Measurements from ENCODE around the gene ST3GAL3. TPM values are rescaled to one million over a fixed set of nuclear protein-coding genes. Genes with fewer than 3 reads are reported as not detected.

ST3GAL3 gene
- polyA plus RNA-seq, 10 donors, result 24.3 to 40.5 (median 32.2) TPM

DNA sequence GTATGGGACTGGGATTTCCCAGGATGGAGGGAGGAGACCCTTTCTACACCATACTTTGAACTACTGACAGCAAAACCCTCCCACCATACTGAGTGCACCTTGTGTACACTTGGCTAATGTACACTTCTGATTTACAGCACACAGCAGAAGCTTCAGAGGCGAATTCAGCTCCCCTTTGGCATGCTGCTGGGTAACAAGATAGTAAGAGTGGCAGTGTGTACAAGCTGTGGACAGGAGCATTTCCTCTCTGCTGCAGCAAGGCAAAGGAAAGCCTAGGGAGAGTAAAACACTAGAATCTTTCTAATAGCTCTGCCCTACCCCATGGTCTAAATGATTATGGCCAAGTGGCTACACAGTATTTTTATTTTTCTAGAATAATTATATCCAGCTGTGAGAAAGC, 142.3 kb downstream of the ST3GAL3 start:
- DNase-seq, result no peak

DNA sequence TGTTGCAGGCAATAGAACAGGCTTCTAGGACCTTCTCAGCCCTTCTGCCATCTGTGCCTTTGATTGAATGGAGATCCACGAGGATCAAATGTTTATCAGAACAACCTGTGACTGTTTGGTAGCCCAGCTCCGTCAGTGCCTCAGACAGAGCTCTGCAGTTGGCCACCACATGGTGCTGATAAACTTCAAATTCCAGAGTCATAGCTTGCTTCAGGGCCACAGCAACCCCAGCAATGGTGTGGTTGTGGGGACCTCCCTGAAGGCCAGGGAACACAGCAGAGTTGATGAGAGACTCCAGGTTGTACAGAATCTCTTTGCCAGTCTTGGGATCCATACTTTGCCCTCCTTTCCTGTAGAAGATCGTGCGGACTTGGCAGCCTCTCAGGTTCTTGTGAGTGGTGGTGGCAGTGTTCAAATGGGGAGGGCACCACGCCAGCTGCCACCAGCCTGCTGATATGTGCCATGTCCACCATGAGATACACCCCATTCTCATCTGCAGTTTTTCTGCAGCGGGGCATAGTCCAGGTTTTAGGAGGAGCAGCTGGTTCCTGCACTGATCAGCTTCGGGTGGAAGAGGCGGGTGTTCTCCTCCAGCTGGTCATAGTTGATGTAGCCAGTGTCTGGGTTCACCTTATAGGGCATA, 143.4 kb downstream of the ST3GAL3 start:
- DNase-seq, result no peak

DNA sequence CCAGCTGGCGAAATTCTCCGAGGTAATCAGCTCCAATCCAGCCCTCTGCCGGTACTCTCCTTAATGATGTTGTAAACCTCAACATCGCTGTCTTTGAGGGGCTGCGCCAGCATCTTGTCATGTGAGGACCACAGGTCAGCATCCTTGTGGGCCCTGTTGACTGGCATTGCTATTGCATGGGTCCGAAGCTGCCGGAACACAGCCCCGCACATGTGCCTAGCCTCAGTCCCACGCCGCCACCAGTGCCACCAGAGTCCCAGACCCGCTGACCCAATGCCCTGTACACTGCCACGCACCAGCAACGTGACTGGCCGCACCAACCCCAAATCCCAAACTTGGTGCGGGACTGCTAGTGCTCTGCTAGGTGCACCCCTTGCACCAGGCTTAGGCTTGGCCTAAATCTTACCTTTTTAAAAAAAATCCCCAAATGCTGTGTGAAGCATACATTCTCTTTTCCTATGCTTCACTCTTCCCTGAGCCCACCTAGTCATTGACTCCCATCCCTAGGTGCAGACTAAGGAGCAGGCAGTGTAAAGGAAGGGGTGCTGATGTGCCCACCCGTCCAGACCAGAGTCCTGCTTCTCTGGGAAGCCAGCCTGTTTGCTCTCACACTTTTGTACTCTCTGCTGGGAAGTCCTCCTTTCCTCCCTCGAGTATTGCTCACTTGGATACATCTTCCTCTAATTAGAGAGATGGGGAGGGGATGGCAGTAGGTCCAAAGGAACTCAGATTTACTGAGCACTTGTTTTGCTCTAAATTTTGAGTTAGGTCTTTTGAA, 144.4 kb downstream of the ST3GAL3 start:
- no peak for DNase-seq

DNA sequence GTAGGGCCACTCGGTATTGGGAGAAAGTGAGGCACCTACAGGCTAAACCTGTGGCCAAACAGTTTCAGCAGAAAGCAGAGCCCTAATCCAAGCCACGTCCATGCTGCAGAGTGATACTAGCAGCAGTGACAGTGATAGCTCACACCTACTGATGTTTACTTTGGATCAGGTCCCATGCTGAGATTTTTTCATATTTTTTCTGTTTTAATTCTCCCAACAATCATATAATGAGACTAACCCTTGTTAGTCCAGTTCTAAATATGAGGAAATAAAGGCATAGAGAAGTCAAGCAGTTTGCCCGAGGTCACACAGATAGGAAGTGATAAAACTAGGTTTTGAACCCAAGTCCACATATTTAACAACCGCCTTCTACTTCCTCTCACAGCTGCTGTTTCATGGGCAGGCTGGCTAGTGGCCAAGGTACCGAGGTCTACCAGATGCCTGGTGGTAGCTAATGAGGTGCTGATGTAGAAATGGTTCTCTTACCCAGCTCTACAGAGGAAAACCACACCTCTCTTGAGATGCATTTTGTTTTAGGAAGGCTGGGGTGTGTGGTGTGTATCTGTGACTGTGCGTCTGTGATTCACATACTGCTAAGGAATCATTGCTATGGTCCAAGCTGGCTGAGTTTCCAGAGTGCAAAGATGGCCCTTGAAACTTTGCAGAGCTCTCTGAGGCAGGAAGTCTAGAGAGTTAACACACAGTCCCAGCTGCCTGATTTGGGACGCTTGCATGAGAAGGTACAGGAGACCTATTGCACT, 146.0 kb downstream of the ST3GAL3 start:
- DNase-seq, result peak in 2 of 3 donors; percentile 33 to 63

DNA sequence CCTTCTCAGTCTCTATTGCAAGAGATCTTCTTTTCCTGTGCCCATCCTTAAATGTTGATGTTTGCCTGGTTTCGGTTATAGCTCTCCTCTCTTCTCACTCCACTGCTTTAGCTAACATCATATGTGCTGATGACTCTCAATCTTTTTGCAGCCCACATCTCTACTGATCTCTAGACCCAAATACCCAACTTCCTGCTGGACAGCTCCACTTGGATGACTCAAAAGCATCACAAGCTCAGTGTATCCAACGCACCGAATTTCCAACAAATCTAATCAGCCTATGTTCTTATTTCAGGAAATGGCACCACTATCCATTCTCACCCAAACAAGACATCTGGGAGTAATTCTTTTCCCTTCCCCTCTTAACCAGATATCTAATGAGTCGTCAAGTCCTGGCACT, 147.1 kb downstream of the ST3GAL3 start:
- DNase-seq, result no peak

DNA sequence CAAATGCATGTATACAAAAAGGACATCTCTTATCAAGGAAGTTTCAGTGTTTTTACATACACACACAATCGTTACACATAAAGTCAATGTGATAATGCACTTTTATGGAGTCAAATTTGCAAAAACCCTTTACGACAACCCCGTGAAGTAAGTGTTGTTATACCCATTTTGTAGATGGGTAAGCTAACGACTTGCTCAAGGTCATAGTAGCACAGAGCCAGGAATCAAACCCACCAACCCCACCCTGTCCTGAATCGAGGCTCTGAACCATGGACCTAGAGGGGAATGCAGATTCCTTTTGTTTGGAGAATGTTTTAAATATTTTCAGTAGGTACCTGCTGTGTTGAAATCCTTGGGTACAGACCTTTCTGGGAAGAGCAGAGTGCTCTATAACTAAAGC, 148.9 kb downstream of the ST3GAL3 start:
- DNase-seq, result no peak

DNA sequence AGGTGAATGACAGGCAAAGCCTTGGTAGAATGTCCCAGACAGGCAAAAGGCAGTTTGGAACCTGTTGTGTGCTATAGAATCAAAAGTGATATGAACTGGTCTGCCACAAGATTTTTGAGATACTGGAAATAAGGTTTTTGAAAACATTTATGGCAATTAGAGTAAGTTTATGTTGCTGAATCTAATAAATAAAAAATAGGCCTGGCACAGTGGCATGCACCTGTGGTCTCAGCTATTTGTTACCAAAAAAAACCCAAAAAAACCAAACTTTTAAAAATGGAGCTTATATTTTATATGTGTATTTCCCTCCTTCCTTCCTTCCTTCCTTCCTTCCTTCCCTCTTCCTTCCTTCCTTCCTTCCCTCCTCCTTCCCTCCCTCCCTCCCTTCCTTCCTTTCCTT, 149.8 kb downstream of the ST3GAL3 start:
- DNase-seq, result no peak

DNA sequence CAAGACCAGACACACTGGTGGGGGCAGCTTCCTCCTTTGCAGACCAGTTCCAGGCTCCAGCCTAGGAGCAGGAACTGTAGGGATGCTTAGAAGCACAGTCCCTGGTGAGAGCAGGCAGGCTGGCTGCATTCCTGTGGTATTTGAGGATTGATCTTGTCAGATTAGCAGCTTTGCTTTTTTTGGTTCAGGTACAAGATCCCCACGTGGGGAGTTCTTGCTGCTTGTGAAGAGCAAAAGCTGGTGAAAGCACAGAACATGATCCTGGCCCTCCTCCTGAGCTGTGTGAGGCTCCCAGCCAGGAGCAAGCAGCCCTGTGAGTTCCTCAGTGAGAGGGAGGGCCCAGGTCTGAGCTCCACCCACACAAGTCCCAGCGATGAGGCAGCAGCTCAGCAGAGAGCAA, 151.0 kb downstream of the ST3GAL3 start:
- DNase-seq, result peak in 2 of 3 donors; percentile 42 to 96

DNA sequence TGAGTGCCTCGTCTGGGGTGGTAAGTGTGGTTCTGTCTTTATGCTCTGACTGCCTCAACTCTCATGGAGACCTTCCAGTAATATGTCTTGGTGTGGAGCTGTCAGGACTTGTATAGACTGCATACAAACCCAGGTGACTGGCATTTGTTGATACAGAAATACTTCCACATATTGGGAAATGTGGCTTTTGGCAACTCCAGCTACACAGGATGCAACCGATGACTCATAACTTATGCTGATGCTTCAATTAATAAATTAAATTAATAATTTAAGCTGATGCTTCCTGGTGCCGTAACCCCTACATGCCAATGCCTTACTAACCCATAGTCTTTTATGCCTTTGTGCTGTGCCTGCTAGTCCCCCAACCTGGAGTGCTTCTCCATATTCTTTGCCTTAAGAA, 154.0 kb downstream of the ST3GAL3 start:
- DNase-seq, result no peak

DNA sequence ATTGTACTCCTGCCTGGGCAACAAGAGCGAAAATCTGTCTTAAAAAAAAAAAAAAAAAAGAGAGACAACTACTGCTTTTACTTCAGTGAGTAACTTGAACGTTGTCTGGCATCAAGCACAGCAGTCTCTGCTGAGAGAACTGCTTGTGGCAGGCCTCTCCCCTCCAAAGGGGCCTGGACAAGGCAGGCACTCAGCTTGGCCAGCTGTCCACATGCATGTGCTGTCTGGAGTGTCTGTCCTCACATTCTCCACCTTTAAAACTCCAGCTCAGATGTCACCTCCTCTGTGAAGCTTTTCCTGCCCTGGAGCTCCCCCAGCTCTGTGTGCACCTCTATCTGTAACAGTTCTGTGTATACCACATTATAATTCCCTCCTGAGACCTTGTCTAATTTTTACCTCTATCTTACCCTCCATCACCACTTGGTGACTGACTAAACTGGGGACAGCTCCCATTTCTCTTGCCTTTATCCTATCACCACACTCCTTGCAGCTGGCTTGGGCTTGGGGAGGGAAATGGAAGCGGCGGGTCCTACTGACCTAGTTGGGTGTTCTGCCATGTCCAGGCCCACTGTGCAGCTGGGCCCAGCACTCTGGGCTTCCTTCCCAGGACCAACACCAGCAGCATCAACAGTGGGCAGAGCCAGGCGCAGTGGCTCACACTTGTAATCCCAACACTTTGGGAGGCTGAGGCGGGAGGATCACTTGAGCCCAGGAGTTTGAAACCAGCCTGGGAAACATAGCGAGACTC, 154.8 kb downstream of the ST3GAL3 start:
- DNase-seq, result peak; percentile 26 to 46 (median 31)

DNA sequence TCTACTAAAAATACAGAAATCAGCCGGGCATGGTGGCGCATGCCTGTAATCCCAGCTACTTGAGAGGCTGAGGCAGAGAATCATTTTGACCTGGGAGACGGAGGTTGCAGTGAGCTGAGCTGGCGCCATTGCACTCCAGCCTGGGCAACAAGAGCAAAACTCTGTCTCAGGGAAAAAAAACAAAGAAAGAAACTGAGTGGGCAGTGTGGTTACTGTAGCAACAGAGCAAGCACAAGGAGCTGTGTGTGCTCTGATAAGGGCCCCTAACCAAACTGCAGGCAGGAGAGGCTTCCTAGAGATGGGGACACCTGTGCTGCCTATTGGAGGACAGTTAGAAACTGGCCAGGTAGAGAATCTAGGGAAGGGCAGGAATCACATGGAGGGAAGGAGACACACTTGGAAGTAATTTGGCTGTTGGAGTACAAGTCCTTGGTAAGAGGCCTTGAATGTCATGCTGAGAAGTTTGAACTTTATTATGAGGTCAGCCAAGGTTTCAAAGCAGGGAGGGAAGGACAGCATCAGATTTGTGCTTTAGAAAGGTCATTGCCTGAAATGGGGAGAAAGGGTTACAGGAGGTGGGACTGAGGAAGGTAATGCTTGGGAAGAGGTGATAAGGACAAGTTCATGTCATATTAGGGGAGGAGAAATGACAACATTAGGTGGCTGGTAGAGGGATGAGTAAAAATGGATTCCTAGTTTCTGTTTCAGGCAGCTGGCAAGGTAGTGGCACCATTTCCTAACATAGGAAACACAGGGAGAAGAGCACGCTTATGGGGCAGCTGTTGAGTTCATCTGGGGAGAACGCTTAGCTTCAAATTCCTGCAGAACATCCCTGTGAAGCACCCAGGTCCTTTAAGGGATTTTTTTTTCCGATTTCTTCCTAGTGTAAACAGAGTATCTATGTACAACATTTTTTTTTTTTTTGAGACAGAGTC, 157.0 kb downstream of the ST3GAL3 start:
- DNase-seq, result no peak

DNA sequence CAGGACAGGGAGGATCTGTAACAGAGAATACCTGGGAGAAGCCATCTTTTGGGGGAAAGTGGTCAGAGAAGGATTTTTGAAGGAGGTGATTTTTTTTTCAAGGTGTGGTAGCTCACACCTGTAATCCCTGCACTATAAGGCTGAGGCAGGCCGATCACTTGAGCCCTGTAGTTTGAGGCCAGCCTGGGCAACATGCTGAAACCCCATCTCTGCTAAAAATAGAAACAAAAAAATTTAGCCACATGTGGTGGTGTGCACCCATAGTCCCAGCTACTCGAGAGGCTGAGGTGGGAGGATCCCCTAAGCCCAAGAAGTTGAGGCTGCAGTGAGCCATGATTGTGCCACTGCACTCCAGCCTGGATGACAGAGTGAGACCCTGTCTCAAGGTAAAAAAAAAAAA, 158.9 kb downstream of the ST3GAL3 start:
- DNase-seq, result no peak

DNA sequence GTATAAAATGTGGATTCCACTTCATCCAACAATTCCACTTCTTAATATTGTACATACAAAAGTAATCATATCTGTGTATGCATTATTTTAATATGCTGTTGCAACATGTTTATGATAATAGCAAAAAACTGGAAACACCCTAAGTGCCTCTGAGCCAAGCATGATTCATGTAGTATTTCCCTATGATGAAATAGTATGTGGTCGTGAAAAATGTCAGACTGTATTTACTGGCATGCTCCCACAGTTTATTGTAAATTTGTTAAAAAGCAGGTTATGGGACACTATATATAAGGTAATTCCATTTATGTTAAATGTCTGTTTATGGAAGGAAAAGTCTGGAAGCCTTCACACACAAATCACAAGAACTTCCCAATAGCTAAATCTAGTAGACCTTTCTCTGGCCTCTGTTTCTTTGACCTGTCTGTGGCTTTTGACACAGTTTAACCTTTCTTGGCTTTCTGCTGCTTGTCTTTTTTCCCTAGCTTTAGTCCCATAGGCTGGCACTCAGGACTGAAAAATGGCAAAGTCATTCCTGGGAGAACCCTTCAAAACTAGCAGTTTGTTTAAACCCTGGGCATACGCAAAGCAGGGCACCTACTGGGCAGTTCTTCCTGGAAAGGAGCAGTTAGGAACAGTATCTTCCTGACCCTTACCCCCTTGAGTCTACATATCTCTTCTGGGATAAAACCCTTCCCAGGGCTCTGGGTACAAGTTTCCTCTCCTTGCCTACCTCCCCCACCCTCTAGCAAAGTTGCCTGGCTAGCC, 160.8 kb downstream of the ST3GAL3 start:
- DNase-seq, result no peak

DNA sequence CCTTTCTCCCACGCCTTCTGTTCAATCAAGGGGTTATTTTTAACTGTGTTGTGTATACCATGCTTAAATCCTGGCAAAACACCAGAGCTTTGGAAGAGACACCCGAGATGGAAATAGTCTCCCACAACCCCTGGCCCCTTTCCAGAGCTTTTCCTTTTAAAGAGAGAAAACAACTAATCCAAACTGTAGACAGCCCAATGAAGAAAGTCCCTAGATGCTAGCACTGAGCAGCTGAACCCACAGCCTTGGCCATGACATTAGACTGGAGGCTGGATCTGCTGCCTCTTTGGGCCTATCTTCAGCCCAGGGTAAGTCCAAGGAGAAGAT, 161.4 kb downstream of the ST3GAL3 start:
- DNase-seq, result peak; percentile 71 to 87 (median 72)

DNA sequence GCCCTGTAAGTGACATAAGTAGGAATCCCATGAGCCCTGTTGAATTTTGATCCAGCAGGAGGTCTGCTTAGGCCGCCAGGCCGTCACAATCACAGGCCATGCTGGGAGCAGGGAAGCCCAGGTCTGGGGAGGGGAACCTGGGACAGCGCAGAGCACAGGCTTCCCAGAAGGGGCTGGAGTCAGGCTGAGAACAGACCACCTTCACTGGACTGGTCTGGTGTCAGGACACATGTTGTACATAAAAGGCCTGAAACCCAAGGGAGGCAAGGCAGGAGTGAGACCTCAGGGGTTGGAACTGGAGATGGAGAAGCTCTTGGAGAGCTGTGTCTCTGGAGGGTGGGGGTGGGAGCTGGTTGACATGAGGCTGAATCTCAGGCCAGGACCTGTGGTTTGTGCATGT, 163.0 kb downstream of the ST3GAL3 start:
- no peak for DNase-seq

DNA sequence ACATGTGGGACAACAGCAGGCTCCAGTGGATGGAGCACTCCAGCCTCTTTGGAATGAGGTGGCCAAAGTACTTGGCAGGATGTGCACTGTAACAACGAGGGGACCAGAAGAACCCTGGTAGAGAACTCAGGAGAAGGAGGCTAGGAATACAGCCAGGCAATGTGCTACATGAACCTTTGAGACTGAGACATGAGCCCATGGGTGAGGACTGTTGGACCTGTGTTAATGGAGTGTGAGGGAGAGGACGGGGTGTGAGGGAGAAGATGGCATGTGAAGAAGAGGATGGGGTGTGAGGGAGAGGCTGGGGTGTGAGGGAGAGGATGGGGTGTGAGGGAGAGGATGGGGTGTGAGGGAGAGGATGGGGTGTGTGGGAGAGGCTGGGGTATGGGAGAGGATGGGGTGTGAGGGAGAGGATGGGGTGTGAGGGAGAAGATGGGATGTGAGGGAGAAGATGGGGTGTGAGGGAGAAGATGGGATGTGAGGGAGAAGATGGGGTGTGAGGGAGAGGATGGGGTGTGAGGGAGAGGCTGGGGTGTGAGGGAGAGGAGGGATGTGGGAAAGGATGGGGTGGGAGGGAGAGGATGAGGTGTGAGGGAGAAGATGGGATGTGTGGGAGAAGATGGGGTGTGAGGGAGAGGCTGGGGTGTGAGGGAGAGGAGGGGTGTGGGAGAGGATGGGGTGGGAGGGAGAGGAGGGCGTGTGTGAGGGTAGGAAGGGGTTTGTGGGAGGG, 164.0 kb downstream of the ST3GAL3 start:
- DNase-seq, result no peak

DNA sequence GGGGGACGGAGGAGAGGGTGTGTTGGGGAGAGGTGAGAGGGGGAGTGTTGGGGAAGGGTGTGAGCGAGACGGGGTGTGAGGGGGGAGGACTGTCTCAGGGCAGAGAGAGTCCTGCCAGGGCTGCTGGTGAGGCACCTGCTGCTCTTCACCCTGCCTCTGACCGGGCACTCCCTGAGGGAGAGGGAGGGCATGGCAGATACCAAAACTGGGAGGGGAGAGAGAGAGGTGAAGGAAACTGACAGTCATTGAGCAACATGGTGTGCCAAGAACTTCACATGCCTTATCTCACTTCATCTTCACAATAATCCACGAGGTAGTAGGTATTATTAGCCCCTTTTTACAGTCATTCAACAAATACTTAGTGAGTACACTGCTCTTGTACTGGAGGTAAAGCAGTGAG, 164.9 kb downstream of the ST3GAL3 start:
- no peak for DNase-seq

DNA sequence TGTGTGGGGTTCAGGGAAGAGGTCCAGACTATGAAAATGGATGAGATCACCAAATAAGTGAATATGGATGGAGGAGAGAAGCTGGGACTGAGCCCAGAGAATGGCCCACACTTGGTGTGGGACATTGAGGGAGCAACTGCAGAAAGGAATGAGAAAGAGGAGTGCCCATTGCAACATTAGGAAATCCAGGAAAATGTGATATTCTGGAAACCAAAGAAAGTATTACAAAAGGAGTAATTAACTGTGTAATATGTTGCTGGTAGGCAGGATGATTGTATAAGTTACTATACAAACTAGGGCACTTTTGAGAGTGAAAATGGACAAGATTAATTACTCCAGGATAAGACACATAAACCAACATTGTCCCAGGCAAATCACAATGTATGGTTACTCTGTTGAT, 166.5 kb downstream of the ST3GAL3 start:
- DNase-seq, result no peak

DNA sequence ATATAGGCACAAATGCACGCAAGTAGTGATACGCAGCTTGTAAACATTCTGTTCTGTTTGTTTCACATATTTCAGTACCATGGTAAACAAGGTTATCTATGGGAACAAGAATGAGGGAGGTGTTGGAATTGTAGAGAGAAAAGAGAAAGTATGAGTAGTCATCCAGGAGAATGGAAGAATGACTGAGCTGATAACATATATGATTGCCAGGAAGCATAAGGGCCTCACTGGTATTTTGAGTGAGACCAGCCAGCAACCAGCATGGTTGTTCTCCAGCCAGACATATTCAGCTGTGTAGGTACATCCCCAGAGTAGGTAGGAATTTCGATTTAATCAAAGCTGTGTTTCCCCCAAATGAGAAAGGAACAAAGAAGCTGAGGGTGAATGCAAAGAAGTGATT, 167.4 kb downstream of the ST3GAL3 start:
- DNase-seq, result no peak

DNA sequence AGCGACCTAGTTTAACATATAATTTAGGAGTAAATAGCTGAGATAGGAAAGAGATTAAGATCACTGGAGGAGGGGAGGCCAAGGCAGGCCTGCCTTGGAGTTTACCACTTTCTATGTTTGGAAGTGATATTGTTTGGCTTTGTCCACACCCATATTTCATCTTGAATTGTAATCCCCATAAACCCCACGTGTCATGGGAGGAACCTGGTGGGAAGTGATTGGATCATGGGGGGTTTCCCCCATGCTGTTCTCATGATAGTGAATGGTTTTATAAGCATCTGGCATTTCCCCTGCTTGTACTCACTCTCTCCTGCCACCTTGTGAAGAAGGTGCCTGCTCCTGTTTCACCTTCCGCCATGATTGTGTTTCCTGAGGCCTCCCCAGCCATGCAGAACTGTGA, 168.0 kb downstream of the ST3GAL3 start:
- DNase-seq, result no peak

Data from muscle of back (tissue), 11 donors.